HG03108 (cell line): ENCODE results near the gene CLCN6.

Source experiments
- ATAC-seq: cut with Tn5 transposase; IDR thresholded peaks from one replicate; pipeline ENCODE4 v1.9.1; 2021; ENCODE audit warnings: moderate library complexity; ENCODE audit not compliant: unreplicated experiment

CLCN6 gene

DNA sequence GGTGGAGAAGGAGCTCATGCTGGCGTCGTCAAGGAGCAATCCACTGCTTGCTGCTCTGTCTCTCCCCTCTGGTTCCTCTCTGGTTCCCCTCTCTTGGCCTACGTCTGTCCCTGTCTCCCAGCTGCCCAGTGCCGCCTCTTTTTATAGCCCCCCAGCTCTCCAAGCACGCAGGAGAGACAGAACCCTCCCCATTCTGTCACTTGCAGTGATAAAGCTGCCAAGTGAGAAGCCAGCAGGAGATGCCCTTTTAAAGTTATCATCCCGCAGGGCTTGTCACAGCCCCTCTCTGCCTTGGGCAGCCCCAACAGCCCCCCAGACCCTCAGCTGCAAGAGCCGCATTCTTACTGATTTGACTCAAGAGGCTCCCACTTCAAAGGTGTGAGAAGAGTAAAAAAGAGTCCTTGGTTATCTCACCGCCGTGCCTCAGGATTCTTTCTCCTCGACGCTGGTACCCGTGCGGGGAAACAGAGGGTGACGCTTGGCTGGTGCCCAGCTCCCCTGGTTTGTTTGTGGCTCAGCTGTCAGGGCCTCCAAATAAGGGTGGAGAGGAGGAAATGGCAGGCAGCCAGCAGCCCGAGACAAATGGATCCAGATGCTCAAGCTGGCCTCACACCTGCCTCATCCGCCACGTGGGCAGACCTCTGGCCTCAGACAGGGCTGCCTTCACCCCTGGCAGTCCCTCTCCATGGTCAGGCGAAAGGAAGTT, 41.8 kb downstream of the CLCN6 start, which contains the start of gene NPPA:
Gene NPPA, minus strand, starts transcription at position 117 of the 706 bp plus-strand sequence. Its CDS starts 99 bp downstream, at position 18.
- ATAC-seq = no peak

DNA sequence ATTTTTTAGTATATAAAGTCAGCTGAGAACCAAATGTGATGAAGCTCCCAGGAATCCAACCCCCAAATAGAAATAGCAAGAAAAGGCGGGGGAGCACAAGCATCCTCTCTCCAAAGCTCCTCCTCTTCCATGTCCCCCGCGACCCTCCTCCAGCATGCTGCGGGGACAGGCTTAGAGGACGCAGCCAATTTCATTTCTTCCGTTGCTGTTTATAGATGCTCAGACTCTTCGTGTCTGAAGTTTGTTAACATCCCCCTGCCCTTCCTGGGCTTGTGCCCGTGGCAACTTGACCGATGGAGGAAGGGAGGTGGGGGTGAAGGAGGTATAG, 42.3 kb downstream of the CLCN6 start:
- no peak for ATAC-seq

DNA sequence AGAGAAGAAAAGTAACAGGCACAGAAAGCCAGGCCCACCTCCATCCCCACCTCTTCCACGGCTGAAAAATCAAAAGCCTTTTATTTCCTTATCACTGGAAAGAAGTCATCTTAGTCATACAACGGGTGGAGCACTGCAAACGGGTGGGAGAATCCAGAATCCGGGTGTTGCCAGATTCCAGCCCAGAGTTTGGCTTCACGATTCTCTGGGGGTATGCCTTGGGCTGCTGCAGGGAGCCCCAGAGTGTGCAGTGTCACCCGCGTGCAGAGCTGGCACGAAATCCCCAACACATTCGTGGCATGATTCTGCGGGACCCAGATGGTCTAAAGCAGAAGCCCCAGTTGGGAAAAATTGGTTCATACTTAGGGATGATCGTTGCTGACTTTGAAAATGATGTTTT, 44.2 kb downstream of the CLCN6 start:
- ATAC-seq = no peak

DNA sequence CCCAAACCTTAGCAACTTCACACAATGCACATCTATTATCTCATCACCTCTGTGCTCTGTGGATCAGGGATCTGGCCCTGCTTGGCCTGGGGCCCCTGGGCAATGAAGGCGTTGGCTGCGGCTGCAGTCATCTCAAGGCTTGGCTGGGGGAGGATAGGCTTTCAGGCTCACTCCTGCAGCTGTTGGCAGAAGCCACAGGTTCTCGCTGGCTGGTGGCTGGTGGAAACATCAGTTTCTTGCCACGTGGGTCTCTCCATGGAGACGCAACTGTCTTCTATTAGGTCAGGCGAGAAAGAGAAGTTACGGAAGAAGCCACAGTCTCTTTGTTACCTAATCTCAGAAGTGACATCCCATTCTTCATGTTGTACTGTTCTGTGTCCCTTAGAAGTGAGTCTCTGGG, 45.2 kb downstream of the CLCN6 start:
- ATAC-seq = no peak

DNA sequence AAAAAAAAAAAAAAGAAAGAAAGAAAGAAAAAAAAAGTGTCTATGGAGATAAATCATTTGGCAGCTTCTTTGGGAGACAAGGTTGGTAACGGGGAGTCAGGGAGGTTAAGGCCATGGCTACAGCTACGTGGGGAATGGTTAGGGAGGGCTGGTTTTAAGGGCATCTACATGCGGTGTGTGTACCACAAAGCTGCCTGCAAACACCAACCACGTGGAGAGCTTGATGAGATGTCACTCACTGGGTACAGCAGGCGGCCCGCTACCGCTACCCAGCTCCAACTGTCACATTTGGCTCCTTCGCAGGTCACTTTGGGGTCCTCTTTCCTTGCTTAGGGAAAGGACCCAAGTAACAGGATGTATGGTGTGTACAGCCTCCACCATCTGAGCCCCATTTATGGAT, 48.5 kb downstream of the CLCN6 start:
- ATAC-seq = no peak

DNA sequence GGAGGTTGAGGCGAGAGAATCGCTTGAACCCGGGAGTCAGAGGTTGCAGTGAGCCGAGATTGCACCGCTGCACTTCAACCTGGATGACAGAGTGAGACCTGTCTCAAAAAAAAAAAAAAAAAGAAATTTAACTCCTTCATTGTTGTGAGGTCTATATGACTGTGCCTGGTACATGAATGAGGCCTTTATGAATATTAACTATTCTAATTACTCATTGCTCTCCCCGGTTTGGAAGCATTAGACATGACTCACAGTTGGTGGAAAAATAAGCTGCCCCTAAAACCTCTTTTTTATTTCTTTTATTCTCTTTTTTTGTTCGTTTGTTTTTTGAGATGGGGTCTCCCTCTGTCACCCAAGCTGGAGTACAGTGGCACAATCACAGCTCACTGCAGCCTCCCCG, 49.4 kb downstream of the CLCN6 start:
- ATAC-seq = no peak

DNA sequence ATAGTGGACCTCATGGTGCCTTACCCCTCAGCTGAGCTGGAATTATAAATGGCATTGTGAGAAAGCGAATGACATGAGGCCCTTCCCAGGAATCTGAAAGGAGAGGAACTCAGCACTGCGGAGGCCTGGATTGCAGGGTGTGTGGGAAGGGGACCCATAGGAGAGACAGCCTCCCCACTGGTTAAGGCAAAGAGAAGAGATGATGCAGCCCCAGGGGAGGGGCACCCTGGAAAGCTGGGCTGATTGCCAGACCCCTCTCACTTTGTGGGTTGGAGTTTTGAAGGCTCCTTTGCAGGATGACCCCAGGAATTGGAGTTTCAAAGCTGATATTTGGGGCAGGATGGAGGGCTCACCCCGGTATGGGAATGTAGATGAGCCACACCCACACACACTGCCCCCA, 50.7 kb downstream of the CLCN6 start:
- no peak for ATAC-seq

DNA sequence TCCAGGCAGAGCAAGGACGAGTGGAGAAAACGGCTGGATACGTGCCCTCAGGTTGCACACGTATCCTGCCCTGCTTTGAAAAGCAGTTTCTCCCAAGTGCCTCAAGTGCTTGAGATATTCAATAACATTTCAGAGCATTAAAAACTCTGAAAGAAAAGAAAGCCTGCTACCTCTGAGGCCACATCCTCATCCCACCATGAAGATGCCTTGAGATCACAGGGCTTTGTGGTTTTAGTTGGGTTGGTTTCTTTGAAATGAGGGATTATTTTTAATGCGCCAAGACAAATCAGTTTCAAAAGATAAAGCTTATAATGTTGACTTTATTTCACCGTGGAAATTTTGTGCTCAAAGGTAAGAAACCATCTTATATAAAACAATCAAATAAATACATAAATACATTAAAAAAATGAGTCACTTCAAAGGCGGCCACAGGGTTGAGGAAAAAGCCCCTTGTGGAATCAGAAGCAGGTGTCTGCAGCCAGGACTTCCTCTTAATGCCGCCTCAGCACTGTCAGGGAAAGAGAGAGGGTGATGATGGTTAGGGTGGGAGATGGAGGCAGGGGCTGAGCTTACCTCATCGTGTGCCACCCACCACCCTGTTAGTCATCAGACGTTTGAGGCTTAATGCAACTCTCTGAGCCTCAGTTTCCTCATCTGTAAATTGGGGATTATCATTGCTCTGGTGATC, 51.3 kb downstream of the CLCN6 start:
- ATAC-seq = no peak

DNA sequence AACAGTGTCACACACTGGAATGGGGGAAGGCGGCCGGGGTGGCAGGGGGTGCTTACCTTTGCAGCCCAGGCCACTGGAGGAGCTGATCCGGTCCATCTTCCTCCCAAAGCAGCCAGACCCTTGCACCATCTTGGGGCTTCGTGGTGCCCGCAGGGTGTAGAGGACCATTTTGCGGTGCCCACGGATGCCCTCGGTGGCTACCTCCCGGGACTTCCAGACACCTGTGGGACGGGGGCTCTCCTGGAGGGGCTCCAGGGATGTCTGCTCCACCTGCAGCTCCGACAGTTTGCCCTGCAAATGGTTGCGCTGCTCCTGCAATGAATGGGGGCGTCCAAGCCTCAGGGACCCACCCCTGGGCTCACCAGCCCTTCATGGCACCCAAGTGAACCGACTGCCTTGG, 52.2 kb downstream of the CLCN6 start:
- ATAC-seq = no peak

DNA sequence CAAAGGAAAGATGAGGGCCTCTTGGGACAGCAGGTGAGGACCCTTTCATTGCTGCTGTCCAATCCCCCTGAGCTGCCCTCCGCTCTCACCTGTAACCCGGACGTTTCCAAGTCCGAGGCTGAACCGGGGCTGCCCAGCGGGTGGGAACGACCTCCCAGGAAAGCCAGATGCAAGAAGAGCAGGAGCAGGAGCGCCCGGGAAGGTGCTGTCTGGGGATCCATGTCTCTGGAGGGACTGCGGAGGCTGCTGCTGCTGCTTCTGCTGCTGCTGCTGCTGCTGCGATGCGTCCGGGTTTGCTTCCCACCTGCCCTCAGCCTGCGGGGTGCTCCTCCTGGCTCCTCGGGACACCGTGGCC, 52.6 kb downstream of the CLCN6 start, which contains the start of gene NPPB:
Gene NPPB, minus strand, starts transcription at position 333 of the 355 bp plus-strand sequence. Its CDS starts 112 bp downstream, at position 221.
- no peak for ATAC-seq

DNA sequence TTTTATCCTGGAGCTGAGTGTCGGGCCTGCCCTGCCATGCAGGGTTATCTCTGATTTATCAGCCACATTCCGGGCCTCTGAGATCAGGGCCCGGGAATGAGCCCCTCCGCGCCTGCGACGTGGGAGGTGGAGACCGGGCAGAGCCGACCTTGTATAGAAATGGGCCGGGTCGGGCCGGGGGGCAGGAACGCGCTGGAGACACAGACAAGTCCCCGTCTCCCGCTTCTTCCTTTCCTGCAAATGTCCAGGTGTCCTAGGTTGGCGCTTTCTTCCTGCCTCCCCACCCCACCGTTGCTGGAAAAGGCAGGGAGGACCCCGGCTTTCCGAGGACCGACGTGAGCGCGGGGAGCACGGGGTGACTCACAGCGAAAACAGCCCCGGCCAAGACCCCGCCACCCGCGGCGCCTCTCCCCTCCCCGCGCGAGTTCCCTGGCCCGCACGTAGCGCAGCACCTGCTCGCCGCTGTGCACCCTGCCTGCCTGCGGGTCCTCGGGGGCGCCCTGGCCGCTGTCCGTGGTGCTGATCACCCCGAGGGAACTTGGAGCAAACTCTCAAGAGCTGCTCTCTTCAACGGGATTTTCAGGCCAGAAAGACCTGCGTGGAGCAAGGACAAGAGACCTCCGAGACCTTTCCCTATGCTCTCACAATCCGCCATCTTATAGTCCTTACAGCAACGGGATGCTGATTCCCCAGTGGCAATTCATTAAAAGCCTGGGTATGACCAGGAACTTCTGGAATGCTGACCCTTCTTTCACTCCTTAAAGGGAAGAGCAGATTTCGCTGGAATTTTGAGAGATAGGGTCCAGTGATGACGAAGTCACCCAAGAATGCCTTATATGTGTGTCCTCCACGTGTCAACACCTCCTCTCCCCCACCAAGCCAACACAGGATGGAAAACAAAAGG, 53.2 kb downstream of the CLCN6 start:
- no peak for ATAC-seq

DNA sequence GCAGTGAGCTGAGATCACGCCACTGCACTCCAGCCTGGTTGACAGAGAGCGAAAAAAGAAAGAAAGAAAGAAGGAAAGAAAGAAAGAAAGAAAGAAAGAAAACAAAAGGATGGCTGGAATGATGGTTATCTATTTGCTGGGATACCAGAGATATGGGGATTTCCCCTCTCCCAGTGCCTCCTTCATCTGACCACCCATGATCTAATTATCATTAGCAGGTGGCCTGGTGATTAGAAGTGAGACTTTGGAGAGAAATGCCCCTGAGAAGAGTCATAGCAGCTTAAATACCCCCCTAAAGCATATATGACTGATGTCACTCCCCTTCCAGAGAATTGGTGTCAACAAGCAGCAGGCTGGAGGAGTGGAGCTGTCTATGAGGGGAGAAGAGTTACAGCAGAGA, 54.1 kb downstream of the CLCN6 start:
- no peak for ATAC-seq

DNA sequence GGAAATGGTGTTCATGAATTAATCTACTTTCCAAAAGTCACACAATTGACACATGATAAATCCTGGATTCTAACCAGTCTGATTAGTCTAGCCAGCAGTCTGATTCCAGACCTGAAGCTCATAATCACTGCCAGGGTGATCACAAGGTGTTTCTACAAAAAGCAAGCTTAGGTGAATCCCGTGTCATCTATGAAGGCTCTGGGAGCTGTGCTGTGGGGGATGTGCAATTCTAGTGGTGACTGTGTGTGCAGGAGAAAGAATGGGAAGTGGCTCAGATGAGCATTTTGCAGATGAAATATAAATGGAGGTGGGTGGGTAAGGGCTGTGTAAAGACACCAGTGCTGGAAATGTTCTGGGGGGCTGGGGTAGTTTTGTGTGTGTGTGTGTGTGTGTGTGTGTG, 54.6 kb downstream of the CLCN6 start:
- ATAC-seq = no peak

DNA sequence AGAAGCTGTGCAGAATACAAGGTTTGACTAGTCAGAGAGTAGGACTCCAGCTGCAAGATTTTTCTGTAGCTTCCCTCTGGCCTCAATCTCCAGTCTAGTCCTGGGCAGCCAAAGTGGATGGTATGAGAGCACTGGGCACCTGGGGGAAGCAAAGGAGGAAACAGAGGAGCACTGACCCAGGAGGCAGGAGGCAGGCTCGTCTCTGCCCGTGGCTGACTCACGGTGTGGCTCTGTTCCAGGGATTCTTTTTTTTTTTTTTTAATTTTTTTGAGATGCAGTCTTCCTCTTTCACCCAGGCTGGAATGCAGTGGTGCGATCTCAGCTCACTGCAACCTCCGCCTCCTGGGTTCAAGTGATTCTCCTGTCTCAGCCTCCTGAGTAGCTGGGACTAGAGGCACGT, 56.9 kb downstream of the CLCN6 start:
- ATAC-seq = no peak

DNA sequence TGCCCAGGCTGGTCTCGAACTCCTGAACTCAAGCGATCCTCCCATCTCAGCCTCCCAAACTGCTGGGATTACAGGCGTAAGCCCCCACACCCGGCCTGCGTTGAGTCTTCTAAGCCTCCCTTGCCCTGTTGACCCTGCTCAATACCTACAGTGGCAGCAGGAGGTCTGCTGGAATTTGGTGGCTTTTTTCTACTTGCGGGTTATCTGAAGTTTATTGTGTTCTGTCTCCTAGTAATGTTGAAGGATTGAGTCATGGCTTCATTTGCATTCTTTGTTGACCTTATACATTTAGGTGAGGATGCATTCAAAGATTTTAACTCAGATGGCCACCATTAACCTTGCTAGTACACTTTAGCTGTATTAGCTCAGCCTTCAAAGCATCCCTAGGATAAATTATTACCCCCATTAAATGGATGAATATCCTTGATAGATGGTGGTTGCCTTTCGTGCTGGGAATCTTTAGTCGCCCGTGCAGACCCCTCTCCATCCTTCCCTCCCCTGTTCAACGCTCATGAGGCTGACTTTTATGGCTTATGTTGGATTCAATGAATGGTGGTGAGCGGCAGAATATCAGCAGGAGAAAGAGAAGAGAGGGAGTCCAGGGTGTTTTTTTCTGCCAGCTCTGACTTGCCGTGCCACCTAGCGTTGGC, 62.5 kb downstream of the CLCN6 start:
- ATAC-seq = no peak

DNA sequence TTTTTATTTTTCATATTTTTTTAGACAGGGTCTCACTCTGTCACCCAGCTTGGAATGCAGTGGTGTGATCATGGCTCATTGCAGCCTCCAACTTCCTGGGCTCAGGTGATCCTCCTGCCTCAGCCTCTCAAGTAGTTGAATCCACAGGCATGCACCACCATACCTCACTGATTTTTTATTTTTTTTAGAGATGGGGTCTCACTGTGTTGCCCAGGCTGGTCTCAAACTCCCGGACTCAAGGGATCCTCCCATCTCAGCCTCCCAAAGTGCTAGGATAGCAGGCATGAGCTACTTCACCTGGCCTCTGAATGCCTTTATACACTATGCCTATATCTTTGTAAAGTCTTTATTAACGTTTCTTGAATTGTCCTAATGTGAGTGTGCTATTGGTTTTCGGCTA, 63.1 kb downstream of the CLCN6 start:
- ATAC-seq = no peak

DNA sequence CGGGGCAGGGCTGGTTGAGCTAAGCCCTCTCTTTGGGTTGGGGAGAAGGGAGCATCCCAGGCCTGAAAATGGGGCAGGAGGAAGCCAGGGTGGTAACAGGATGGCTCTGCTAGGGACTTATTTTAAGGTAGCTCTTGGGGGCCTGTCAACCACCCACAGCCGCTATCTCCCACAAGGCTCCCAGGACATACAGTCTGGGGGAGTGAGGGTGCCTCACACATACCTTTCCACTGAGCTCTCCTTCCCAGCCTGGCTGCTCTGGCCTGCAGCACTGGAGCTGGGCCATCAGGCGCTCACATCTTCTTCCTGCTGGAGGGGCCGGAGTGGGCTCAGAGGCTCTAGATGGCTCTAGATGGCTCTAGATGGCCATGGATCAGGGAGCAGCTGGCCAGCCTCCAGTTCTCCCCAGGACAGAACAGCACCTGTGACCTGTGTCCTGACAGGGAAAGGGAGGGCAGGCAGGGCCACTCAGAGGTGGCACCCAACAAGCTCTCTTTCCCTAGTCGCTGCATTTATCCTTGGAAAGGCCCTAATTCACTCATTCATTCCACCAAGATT, 63.7 kb downstream of the CLCN6 start:
- no peak for ATAC-seq

DNA sequence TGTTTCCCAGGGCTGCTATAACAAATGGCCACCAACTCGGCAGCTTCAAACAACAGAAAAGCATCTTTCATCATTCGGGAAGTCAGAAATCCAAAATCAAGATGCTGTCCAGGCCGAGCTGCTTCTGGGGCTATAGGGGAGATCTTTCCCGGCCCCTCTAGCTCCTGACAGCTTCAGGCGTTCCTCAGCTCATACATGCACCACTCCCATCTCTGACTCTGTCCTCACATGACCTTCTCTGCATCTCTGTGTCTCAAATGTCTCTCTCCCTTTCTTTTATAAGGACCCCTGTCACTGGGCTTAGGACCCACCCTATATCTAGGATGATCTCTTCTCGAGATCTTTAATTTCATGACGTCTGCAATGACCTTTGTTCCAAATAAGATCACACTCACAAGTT, 66.6 kb downstream of the CLCN6 start:
- ATAC-seq = no peak

DNA sequence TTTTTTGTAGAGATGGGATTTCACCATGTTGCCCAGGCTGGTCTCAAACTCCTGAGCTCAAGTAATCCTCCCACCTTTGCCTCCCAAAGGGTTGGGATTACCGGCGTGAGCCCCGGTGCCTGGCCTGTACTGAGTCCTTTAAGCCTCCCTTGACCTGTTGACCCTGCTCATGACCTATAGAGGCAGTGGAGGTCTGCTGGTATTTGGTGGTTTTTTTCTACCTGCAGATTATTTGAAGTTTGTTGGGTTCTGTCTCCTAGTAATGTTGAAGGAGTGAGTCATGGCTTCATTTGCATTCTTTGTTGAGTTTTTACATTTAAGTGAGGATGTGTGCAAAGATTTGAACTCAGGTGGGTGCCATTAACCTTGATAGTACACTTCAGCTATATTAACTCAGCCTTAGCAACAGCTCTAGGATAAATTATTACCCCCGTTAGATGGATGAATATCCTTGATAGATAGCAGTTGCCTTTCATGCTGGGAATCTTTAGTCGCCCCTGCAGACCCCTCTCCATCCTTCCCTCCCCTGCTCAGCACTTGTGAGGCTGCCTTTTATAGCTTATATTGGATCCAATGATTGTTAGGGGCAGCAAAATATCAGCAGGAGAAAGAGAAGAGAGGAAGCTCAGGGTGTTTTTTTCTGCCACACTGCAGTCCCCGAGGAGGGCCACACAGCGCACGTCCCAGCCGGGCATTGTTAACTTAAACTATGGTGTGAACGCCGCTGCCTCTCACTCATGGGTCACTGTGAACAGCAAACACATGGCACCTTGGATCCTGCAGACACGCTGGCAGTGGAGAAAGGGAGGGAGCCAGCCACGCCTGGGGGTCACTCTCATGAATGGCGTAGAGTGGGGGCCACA, 67.6 kb downstream of the CLCN6 start:
- no peak for ATAC-seq

DNA sequence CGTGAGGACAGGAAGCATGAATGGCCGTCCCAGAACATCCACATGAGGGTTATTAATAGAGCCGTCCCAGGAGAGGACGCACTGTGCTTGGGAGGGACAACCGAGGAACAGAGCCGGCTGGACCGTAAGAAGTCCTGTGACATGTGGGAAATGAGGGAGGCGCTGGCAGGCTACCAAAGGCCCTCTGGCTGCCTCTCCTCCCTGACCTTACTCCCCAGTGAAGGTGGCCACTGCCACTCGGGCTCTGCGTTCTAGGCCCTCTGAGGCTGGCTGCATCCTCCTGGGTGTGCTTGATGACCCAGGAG, 68.2 kb downstream of the CLCN6 start:
- no peak for ATAC-seq
